Measurements from ENCODE around the gene THRAP3. TPM values are rescaled to one million over a fixed set of nuclear protein-coding genes. Genes with fewer than 3 reads are reported as not detected.

The THRAP3 gene
- total and polyA plus RNA-seq, 2 of the 8 experiments (the other 6 are each of a cell fraction or from before 2014, with no cell fraction given): 40.2 to 183 TPM

DNA sequence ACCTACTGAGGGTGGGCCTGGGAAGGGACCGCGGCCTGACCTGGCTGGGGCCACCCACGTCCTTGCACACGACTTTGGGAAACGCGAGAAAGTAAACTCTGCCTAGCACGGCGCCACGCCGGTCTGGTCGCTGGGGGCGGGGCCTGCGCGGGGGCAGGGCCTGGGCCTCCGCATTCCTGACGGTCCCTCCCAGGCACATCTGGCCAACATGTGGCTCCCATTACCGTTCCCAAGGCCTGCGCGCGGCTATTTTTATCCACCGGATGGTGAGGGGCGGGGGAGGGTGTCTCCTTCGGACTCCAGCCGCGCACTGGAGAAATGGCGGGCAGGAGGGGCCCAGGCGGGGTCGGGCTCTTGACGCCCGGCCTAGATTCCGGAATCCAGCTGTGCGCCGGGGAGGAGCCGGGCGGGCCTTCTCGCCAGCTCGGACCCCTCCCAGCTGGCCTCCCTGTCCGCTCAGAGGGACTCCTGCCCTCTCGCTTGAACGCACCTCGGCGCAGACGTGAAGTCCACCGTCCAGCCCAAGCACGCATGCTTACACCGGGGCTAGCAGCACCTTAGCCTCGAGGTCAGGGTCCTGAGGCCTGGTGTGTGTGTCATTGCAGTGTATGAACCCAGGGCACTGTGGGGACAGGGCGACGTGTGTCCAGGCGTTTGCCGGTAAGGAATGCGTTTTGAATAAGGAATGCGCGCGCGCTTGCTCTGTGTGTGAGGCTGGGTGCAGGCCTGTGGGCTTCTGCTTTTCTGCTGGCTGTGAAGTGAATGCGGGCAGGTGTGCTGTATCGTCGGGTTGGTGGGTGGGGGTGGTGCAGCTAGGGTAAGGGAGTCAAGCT, 97.1 kb downstream of the THRAP3 start (continued):
- TF ChIP-seq, protein P1, sequence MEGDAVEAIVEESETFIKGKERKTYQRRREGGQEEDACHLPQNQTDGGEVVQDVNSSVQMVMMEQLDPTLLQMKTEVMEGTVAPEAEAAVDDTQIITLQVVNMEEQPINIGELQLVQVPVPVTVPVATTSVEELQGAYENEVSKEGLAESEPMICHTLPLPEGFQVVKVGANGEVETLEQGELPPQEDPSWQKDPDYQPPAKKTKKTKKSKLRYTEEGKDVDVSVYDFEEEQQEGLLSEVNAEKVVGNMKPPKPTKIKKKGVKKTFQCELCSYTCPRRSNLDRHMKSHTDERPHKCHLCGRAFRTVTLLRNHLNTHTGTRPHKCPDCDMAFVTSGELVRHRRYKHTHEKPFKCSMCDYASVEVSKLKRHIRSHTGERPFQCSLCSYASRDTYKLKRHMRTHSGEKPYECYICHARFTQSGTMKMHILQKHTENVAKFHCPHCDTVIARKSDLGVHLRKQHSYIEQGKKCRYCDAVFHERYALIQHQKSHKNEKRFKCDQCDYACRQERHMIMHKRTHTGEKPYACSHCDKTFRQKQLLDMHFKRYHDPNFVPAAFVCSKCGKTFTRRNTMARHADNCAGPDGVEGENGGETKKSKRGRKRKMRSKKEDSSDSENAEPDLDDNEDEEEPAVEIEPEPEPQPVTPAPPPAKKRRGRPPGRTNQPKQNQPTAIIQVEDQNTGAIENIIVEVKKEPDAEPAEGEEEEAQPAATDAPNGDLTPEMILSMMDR (IDR thresholded peaks at IDR 0.05; ENCODE audit: control extremely low read depth in 1 of 3, insufficient read depth in 1 of 3, low read depth in 1 of 3, low read length in 3 of 3): peak in 1 of 3 experiments; percentile 1; a peak in 1 of 4 replicates
- TF ChIP-seq MAFK (IDR thresholded peaks at IDR 0.05; ENCODE audit: low read depth, low read length): no peak
- TF ChIP-seq RNF2 (IDR thresholded peaks at IDR 0.05; ENCODE audit: borderline replicate concordance, low read depth, low read length, missing control alignments, poor library complexity, severe bottlenecking): no peak
- TF ChIP-seq SP4 (IDR thresholded peaks at IDR 0.05; ENCODE audit: low read length): 0 out of 2 replicates have a peak, but pooled peaks have one; percentile 43
- no peak for TF ChIP-seq POU5F1 (IDR thresholded peaks at IDR 0.05; ENCODE audit: low read depth, low read length)
- peak in 1 of 2 experiments; percentile 74; a peak in 2 of 3 replicates for TF ChIP-seq POLR2A (IDR thresholded peaks at IDR 0.05; ENCODE audit: control extremely low read depth in 1 of 2, low read depth in 2 of 2, low read length in 2 of 2)
- TF ChIP-seq NANOG (IDR thresholded peaks at IDR 0.05; ENCODE audit: insufficient read depth, low read depth, low read length, poor library complexity, severe bottlenecking): peak; percentile 49
- TF ChIP-seq SAP30 (IDR thresholded peaks at IDR 0.05; ENCODE audit: insufficient read depth, insufficient replicate concordance, low read length): no peak
- 0 out of 3 replicates have a peak, but pooled peaks of 1 of the 2 experiments have one; percentile 64 for TF ChIP-seq EP300 (IDR thresholded peaks at IDR 0.05; ENCODE audit: borderline replicate concordance in 1 of 2, low read depth in 2 of 2, low read length in 2 of 2)
- TF ChIP-seq TAF7 (optimal IDR thresholded peaks at IDR 0.05; ENCODE audit: borderline replicate concordance, low read depth, low read length): no peak
- TF ChIP-seq TBP (IDR thresholded peaks at IDR 0.05; ENCODE audit: low read depth, low read length): no peak
- TF ChIP-seq RAD21 (IDR thresholded peaks at IDR 0.05 in 1 of 2, conservative IDR thresholded peaks at IDR 0.05 in 1 of 2; ENCODE audit: low read depth in 2 of 2, low read length in 2 of 2): no peak
- no peak for TF ChIP-seq BCL11A (IDR thresholded peaks at IDR 0.05; ENCODE audit: low read depth in 2 of 2, low read length in 2 of 2)
- TF ChIP-seq BACH1 (IDR thresholded peaks at IDR 0.05; ENCODE audit: low read length): no peak
- no peak for TF ChIP-seq BRCA1 (IDR thresholded peaks at IDR 0.05; ENCODE audit: low read depth, low read length)

Measured in H1 (cell line).